Caco-2 (cell line): ENCODE results near the gene HMCN1. TPM values are rescaled to one million over a fixed set of nuclear protein-coding genes. Genes with fewer than 3 reads are reported as not detected.

Source experiments
- BruUV-seq: library from RNA; stranded (reverse); fragments of 400-500 nt; replicated peaks from 2 replicates; lab custom pipeline; 2021; lab: Mats Ljungman, UMichigan
- CTCF ChIA-PET: fragments of 300-600 bp; sonication (Branson Sonifier 250); formaldehyde crosslinking; loops from one replicate; lab custom pipeline; 2022; ENCODE audit warnings: antibody characterized with exemption; lab: Charles Lee
- POLR2A ChIA-PET: fragments of 300-600 bp; sonication (Branson Sonifier 250); formaldehyde crosslinking; loops from one replicate; lab custom pipeline; 2022; ENCODE audit warnings: antibody characterized with exemption; lab: Charles Lee
- DNase-seq, 2 experiments: peaks; one replicate each; pipeline versions ENCODE4 v3.0.0 to v3.0.0-alpha.2; 2020 to 2022
- H3K27me3 ChIP-seq: replicated peaks from 2 replicates; pipeline ENCODE4 v1.6.0; 2011; ENCODE audit warnings: low read length; ENCODE audit not compliant: control insufficient read depth, insufficient read depth
- H3K36me3 ChIP-seq: 2 replicates; pipeline ENCODE4 v1.5.1; 2011; ENCODE audit warnings: low read length; ENCODE audit not compliant: control insufficient read depth, insufficient read depth
- H3K4me1 ChIP-seq: fragments of 250-450 bp; sonication (Bioruptor Pico); 2 replicates; pipeline ENCODE4 v1.5.1; 2020; ENCODE audit warnings: mild to moderate bottlenecking
- H3K4me3 ChIP-seq: 2 replicates; pipeline ENCODE4 v1.5.1; 2011; ENCODE audit warnings: low read depth, mild to moderate bottlenecking, control low read depth, low read length
- H3K9me3 ChIP-seq: fragments of 250-450 bp; sonication (Bioruptor Pico); 2 replicates; pipeline ENCODE4 v1.5.1; 2020; ENCODE audit warnings: mild to moderate bottlenecking, moderate library complexity
- H3K27ac Mint-ChIP-seq: one replicate; pipeline ENCODE4 v1.8.0; 2022; ENCODE audit warnings: mixed read lengths; ENCODE audit not compliant: unreplicated experiment
- H3K27me3 Mint-ChIP-seq: one replicate; pipeline ENCODE4 v1.8.0; 2022; ENCODE audit warnings: mixed read lengths; ENCODE audit not compliant: insufficient read depth, unreplicated experiment
- H3K36me3 Mint-ChIP-seq: one replicate; pipeline ENCODE4 v1.8.0; 2022; ENCODE audit warnings: mild to moderate bottlenecking, mixed read lengths; ENCODE audit not compliant: insufficient read depth, unreplicated experiment
- H3K4me1 Mint-ChIP-seq: one replicate; pipeline ENCODE4 v1.8.0; 2022; ENCODE audit warnings: low read depth, mixed read lengths; ENCODE audit not compliant: unreplicated experiment
- H3K4me3 Mint-ChIP-seq: one replicate; pipeline ENCODE4 v1.8.0; 2022; ENCODE audit warnings: mild to moderate bottlenecking, moderate library complexity, mixed read lengths; ENCODE audit not compliant: unreplicated experiment
- H3K9me3 Mint-ChIP-seq: one replicate; pipeline ENCODE4 v1.8.0; 2022; ENCODE audit warnings: mixed read lengths; ENCODE audit not compliant: unreplicated experiment
- intact Hi-C: fragments of 100-400 bp; cut with micrococcal nuclease; formaldehyde crosslinking; loops from one replicate; pipeline ENCODE4 v1.10.0; 2022; ENCODE audit not compliant: unreplicated experiment
- total RNA-seq: library from RNA; stranded (reverse); gene quantifications from 2 replicates; pipeline ENCODE4 v1.2.3, GENCODE V29; 2022
- TF ChIP-seq, protein P1 (sequence below), 2 experiments: fragments of 200-600 bp in 1 of 2; IDR thresholded peaks; 1 replicate in 1 of 2; 2 replicates in 1 of 2; pipeline versions ENCODE4 v1.5.1 to v1.8.0; 2011 to 2022; ENCODE audit warnings: antibody characterized with exemption in 1 of 2, control low read depth in 1 of 2, inconsistent platforms in 1 of 2, low read depth in 1 of 2, low read length in 1 of 2, mild to moderate bottlenecking in 1 of 2, moderate library complexity in 1 of 2; ENCODE audit not compliant: insufficient read depth in 1 of 2, severe bottlenecking in 1 of 2, unreplicated experiment in 1 of 2

HMCN1 gene
- total RNA-seq, 1 experiment from 2014 or later: 0.02 TPM

DNA sequence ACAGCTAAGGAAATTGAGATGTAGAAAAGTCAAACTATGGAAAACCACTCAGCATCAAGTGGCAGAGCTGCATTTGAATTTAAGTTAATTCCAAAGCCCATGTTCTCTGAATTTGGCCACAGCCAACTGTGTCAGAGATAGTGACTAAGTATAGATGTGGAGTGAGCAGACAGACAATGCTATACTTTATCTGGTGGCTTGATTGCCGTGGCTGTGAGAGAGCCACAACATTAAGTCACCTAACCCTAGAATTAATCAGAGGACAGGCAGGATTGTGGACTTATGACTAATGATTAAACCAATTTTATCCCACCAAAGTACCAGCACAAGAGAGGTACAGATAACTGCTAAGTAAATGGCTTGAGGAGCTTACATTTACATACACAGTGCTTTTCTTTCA lies 431.1 kb downstream of the HMCN1 start:
- ChIA-PET POLR2A (no interaction called here), CTCF (no interaction called here)
- intact Hi-C loops: no loop called here
- H3K4me3 Mint-ChIP-seq: no peak overlapping the region
- no peak for DNase-seq
- Histone ChIP-seq H3K4me1 (no peaks in the 10 kb centered on the region), H3K36me3 (no peaks in the 10 kb centered on the region), H3K27me3 (no peaks in the 10 kb centered on the region), H3K9me3 (no peaks in the 10 kb centered on the region), H3K4me3 (no peak overlapping the region)
- H3K27ac Mint-ChIP-seq: no peak overlapping the region
- H3K36me3 Mint-ChIP-seq: no peaks in the 10 kb centered on the region
- no peaks in the 10 kb centered on the region for H3K27me3 Mint-ChIP-seq
- peaks cover 19% of the 10 kb centered on the region for H3K9me3 Mint-ChIP-seq
- H3K4me1 Mint-ChIP-seq: no peaks in the 10 kb centered on the region
- no TSS peak for BruUV-seq
- TF ChIP-seq, protein P1, sequence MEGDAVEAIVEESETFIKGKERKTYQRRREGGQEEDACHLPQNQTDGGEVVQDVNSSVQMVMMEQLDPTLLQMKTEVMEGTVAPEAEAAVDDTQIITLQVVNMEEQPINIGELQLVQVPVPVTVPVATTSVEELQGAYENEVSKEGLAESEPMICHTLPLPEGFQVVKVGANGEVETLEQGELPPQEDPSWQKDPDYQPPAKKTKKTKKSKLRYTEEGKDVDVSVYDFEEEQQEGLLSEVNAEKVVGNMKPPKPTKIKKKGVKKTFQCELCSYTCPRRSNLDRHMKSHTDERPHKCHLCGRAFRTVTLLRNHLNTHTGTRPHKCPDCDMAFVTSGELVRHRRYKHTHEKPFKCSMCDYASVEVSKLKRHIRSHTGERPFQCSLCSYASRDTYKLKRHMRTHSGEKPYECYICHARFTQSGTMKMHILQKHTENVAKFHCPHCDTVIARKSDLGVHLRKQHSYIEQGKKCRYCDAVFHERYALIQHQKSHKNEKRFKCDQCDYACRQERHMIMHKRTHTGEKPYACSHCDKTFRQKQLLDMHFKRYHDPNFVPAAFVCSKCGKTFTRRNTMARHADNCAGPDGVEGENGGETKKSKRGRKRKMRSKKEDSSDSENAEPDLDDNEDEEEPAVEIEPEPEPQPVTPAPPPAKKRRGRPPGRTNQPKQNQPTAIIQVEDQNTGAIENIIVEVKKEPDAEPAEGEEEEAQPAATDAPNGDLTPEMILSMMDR (IDR thresholded peaks at IDR 0.05; ENCODE audit: insufficient read depth in 1 of 2, low read depth in 1 of 2, low read length in 1 of 2, severe bottlenecking in 1 of 2, unreplicated experiment in 1 of 2): no peak

DNA sequence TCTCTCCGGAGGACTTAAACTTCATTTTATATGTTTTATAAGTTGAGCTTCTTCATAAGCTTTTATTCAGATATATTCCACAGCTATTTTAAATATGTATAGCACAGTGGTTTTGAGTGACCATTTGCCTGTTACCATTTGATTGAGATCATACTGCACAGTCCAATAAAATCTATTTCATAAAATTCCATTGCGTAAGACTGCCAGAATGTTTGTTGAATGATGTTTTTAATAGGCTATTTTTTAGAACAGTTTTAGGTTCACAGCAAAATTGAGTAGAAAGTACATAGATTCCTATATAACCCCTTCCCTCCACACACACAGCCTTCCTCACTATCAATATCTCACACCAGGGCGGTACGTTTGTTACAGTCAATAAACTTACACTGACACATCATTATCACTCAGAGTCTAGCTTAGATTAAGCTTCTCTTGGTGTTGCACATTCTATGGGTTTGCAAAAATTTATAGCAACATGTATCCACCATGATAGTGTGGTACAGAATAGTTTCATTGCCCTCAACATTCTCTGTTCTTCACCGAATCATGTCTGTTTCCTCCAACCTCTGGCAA lies 433.0 kb downstream of the HMCN1 start:
- Histone ChIP-seq H3K4me1 (no peaks in the 10 kb centered on the region), H3K27me3 (no peaks in the 10 kb centered on the region), H3K9me3 (no peaks in the 10 kb centered on the region), H3K4me3 (no peak overlapping the region), H3K36me3 (no peaks in the 10 kb centered on the region)
- no peak overlapping the region for H3K4me3 Mint-ChIP-seq
- no TSS peak for BruUV-seq
- peaks cover 13% of the 10 kb centered on the region for H3K9me3 Mint-ChIP-seq
- no peaks in the 10 kb centered on the region for H3K4me1 Mint-ChIP-seq
- intact Hi-C loops: no loop called here
- no peaks in the 10 kb centered on the region for H3K36me3 Mint-ChIP-seq
- H3K27ac Mint-ChIP-seq: no peak overlapping the region
- TF ChIP-seq, protein P1 (IDR thresholded peaks at IDR 0.05; ENCODE audit: insufficient read depth in 1 of 2, low read depth in 1 of 2, low read length in 1 of 2, severe bottlenecking in 1 of 2, unreplicated experiment in 1 of 2): no peak
- H3K27me3 Mint-ChIP-seq: no peaks in the 10 kb centered on the region
- CTCF ChIA-PET: no interaction called here
- POLR2A ChIA-PET: no interaction called here
- DNase-seq: no peak

- no peak for DNase-seq
- no TSS peak for BruUV-seq
- Mint-ChIP-seq H3K27ac (no peak overlapping the region), H3K4me3 (no peak overlapping the region), H3K4me1 (peaks cover 6% of the 10 kb centered on the region), H3K27me3 (peaks cover 6% of the 10 kb centered on the region), H3K9me3 (peaks cover 8% of the 10 kb centered on the region), H3K36me3 (no peaks in the 10 kb centered on the region)
- Histone ChIP-seq H3K4me1 (no peaks in the 10 kb centered on the region), H3K9me3 (no peaks in the 10 kb centered on the region), H3K36me3 (no peaks in the 10 kb centered on the region), H3K4me3 (no peak overlapping the region), H3K27me3 (no peaks in the 10 kb centered on the region)
- intact Hi-C loops: no loop called here
- TF ChIP-seq, protein P1 (IDR thresholded peaks at IDR 0.05; ENCODE audit: insufficient read depth in 1 of 2, low read depth in 1 of 2, low read length in 1 of 2, severe bottlenecking in 1 of 2, unreplicated experiment in 1 of 2): no peak
- ChIA-PET CTCF (no interaction called here), POLR2A (no interaction called here)
Measured at GRCh38 chr1:186175588-186175987, 441.4 kb downstream of the HMCN1 start.
